ENCODE measurements around the gene CHD9NB.

CHD9NB gene

GRCh38 chr16:53052519-53053501 is at the start of gene CHD9NB:
Gene CHD9NB, minus strand, starts transcription at chr16:53052897. Its CDS starts 8,739 bp downstream, at chr16:53044158.
- in situ Hi-C loops (cut with MboI; ENCODE audit: low sequenced_read_pairs) = no loop called here

- in situ Hi-C loops (cut with MboI; ENCODE audit: low sequenced_read_pairs) = no loop called here
Measured at GRCh38 chr16:53100889-53101288, 48.2 kb upstream of the CHD9NB start.

GRCh38 chr16:53100131-53100748 is 47.5 kb upstream of the CHD9NB start:
- in situ Hi-C loops (cut with MboI; ENCODE audit: low sequenced_read_pairs) = no loop called here

- in situ Hi-C loops (cut with MboI; ENCODE audit: low sequenced_read_pairs) = no loop called here
Measured at GRCh38 chr16:53099318-53100130, 46.8 kb upstream of the CHD9NB start.

GRCh38 chr16:53098526-53099317 is 46.0 kb upstream of the CHD9NB start:
- in situ Hi-C loops (cut with MboI; ENCODE audit: low sequenced_read_pairs) = no loop called here

GRCh38 chr16:53097190-53097589 is 44.5 kb upstream of the CHD9NB start:
- in situ Hi-C loops (cut with MboI; ENCODE audit: low sequenced_read_pairs) = no loop called here

GRCh38 chr16:53094013-53094630 is 41.4 kb upstream of the CHD9NB start:
- in situ Hi-C loops (cut with MboI; ENCODE audit: low sequenced_read_pairs) = no loop called here

- in situ Hi-C loops (cut with MboI; ENCODE audit: low sequenced_read_pairs) = no loop called here
Measured at GRCh38 chr16:53093162-53093744, 40.6 kb upstream of the CHD9NB start.

GRCh38 chr16:53092284-53092683 is 39.6 kb upstream of the CHD9NB start:
- in situ Hi-C loops (cut with MboI; ENCODE audit: low sequenced_read_pairs) = no loop called here

GRCh38 chr16:53091466-53092211 is 38.9 kb upstream of the CHD9NB start:
- in situ Hi-C loops (cut with MboI; ENCODE audit: low sequenced_read_pairs) = no loop called here

- in situ Hi-C loops (cut with MboI; ENCODE audit: low sequenced_read_pairs) = no loop called here
Measured at GRCh38 chr16:53090591-53091411, 38.1 kb upstream of the CHD9NB start.

- in situ Hi-C loops (cut with MboI; ENCODE audit: low sequenced_read_pairs) = no loop called here
Measured at GRCh38 chr16:53090286-53090590, 37.5 kb upstream of the CHD9NB start.

GRCh38 chr16:53089434-53090285 is 37.0 kb upstream of the CHD9NB start:
- in situ Hi-C loops (cut with MboI; ENCODE audit: low sequenced_read_pairs) = no loop called here

GRCh38 chr16:53087101-53087500 is 34.4 kb upstream of the CHD9NB start:
- in situ Hi-C loops (cut with MboI; ENCODE audit: low sequenced_read_pairs) = no loop called here

GRCh38 chr16:53085931-53086421 is 33.3 kb upstream of the CHD9NB start:
- in situ Hi-C loops (cut with MboI; ENCODE audit: low sequenced_read_pairs) = no loop called here

GRCh38 chr16:53085369-53085843 is 32.7 kb upstream of the CHD9NB start:
- in situ Hi-C loops (cut with MboI; ENCODE audit: low sequenced_read_pairs) = no loop called here

GRCh38 chr16:53084746-53085334 is 32.1 kb upstream of the CHD9NB start:
- in situ Hi-C loops (cut with MboI; ENCODE audit: low sequenced_read_pairs) = no loop called here

Data from HL-60/S4 treated with retinoic acid at 250 ng/mL for 4 days and 3 days (cell line).